ENCODE results near the gene CLN6. TPM values are rescaled to one million over a fixed set of nuclear protein-coding genes. Genes with fewer than 3 reads are reported as not detected.

Gene CLN6
- total RNA-seq, 4 donors from 2014 or later = 15.6 to 40.1 (median 21.3) TPM

GRCh38 chr15:68200016-68200861, 29.3 kb downstream of the CLN6 start:
- ATAC-seq (ENCODE audit: low FRiP score) = no peak
- no peak for TF ChIP-seq CTCF (IDR thresholded peaks at IDR 0.05)

GRCh38 chr15:68199340-68199739, 30.2 kb downstream of the CLN6 start:
- DNase-seq (ENCODE audit: low spot score) = no peak

More at GRCh38 chr15:68200016-68200861, 29.3 kb downstream of the CLN6 start:
- no peak for DNase-seq (ENCODE audit: low spot score)

GRCh38 chr15:68197661-68198437, 31.7 kb downstream of the CLN6 start:
- ATAC-seq (ENCODE audit: low FRiP score) = no peak
- DNase-seq (ENCODE audit: low spot score) = no peak
- TF ChIP-seq CTCF (IDR thresholded peaks at IDR 0.05) = no peak

More at GRCh38 chr15:68199340-68199739, 30.2 kb downstream of the CLN6 start:
- TF ChIP-seq CTCF (IDR thresholded peaks at IDR 0.05) = no peak
- ATAC-seq (ENCODE audit: low FRiP score) = no peak

DNA sequence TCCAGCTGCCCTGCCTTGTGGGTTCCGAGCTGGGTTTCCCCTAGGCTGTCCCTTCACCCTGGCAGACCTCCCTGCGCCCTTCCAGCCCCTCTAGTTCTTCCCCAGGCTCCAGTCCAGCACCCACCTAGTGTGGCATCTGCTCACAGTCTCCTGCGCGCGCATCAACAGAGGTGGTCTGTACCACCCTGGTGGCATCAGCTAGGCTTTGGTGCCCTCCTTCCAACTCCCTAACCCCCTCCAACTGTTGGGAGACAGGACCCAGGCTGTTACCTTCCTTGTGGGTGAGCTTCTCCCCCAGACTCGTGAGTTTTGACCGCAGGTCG, 32.4 kb downstream of the CLN6 start:
- no peak for ATAC-seq (ENCODE audit: low FRiP score)
- no peak for TF ChIP-seq CTCF (IDR thresholded peaks at IDR 0.05)
- DNase-seq (ENCODE audit: low spot score) = no peak

DNA sequence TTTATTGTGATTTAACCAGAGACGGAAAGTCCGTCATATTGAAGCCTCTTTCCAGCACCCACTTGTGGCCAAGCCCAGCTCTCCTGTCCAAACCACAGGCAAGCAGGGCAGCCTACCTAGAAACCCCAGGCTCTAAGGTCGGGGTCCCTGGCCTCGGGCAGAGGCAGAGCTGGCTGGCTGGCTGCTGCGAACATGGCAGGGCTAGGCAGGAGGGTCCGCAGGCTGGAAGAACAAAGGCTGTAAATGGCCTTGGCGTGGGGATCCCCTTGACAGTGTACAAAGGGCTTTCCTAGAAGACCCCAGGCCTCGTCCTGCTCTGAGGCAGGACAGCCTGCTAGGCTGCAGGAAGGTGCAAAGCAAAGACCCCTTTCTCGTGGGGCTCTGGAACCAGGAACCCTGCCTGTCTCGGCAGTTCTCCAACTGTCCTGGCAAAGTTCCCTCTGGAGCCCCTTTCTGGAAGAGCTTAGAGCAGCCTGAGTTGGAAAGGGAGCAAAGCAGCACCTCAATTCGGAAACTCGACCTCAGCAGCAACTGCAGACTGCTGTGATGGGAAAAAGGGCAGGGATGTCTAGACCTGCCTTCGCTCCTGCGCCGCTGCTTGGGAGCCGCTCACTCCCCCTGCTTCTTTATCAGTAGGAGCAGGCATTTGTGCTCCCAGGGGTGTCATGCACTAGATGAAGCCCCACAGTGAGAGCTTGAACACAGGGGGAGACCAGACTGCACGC, 32.9 kb downstream of the CLN6 start:
- TF ChIP-seq CTCF (IDR thresholded peaks at IDR 0.05) = no peak
- ATAC-seq (ENCODE audit: low FRiP score) = no peak
- no peak for DNase-seq (ENCODE audit: low spot score)

DNA sequence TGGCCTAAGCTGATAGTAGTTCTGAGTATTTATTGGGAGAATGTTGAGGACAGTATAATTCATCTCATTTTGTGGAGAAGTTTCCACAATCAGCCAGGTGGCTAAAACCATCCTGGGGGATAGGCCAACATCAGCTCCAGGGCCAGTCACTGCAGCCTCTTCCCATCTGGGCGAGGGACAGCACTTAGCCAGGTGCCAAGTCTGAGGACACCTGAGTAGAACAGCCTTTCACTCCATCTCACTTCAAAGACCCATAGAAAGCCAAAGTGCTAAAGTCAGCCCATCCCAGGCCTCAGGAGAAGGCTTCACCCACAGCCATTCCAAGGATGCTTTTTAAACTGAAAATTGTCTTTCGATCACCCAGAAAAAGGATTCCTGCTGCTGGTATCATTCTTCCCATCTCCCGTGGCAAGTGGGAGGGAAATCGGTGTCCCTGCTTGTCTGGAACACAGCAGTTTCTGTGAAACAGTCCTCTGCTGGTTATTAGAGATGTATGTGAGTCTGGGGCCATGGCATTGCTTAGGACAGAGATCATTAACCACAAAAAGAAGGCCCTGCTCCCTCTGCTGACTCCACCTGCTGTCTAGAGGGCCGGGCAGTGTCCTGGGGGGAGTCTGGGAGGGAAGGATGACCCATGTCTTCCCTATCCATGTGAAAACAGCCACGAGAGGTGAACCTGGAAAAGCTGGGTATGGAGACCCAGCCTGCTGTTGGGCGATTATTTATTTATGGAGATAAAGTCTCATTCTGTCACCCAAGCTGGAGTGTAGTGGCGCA, 34.0 kb downstream of the CLN6 start:
- no peak for DNase-seq (ENCODE audit: low spot score)
- no peak for ATAC-seq (ENCODE audit: low FRiP score)
- no peak for TF ChIP-seq CTCF (IDR thresholded peaks at IDR 0.05)

Measured in omental fat pad (tissue), 4 donors.